ENCODE results near the gene CA10.

CA10 gene

GRCh38 chr17:52011064-52011463 is 147.4 kb downstream of the CA10 start:
- in situ Hi-C loops (cut with MboI; ENCODE audit: low sequenced_read_pairs, unreplicated experiment), result no loop called here
- DNase-seq (ENCODE audit: low spot score), result no peak
- TF ChIP-seq CTCF (IDR thresholded peaks at IDR 0.05; ENCODE audit: borderline replicate concordance, control extremely low read depth, extremely low read depth, insufficient read depth, missing control alignments), result no peak

GRCh38 chr17:51999654-52000053 is 158.9 kb downstream of the CA10 start:
- DNase-seq (ENCODE audit: low spot score), result no peak
- no peak for TF ChIP-seq CTCF (IDR thresholded peaks at IDR 0.05; ENCODE audit: borderline replicate concordance, control extremely low read depth, extremely low read depth, insufficient read depth, missing control alignments)
- in situ Hi-C loops (cut with MboI; ENCODE audit: low sequenced_read_pairs, unreplicated experiment), result no loop called here

DNA sequence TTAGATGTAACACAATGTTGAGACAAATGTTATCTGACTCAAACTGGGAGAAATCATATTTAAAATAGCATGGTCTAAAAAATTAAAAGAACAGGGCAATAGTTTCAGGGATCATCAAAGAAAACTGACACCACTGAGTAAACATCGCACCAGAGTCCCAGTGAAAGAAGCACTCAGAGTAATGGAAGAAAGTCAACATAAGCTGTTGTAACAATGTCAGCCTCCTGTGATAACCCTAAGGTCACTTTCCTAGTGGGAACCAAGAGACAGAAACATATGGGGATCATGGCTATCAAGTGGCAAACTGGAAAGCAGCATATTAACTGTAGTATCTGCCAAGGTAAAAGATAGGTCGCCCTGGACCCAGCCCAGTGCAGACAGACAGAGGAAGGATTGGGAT is 160.8 kb downstream of the CA10 start:
- TF ChIP-seq CTCF (IDR thresholded peaks at IDR 0.05; ENCODE audit: borderline replicate concordance, control extremely low read depth, extremely low read depth, insufficient read depth, missing control alignments), result no peak
- in situ Hi-C loops (cut with MboI; ENCODE audit: low sequenced_read_pairs, unreplicated experiment), result no loop called here

GRCh38 chr17:51995797-51996403 is 162.6 kb downstream of the CA10 start:
- no peak for DNase-seq (ENCODE audit: low spot score)
- no peak for TF ChIP-seq CTCF (IDR thresholded peaks at IDR 0.05; ENCODE audit: borderline replicate concordance, control extremely low read depth, extremely low read depth, insufficient read depth, missing control alignments)
- in situ Hi-C loops (cut with MboI; ENCODE audit: low sequenced_read_pairs, unreplicated experiment), result no loop called here

More for the DNA sequence above, 160.8 kb downstream of the CA10 start:
- no peak for DNase-seq (ENCODE audit: low spot score)

- in situ Hi-C loops (cut with MboI; ENCODE audit: low sequenced_read_pairs, unreplicated experiment), result no loop called here
- no peak for TF ChIP-seq CTCF (IDR thresholded peaks at IDR 0.05; ENCODE audit: borderline replicate concordance, control extremely low read depth, extremely low read depth, insufficient read depth, missing control alignments)
- DNase-seq (ENCODE audit: low spot score), result no peak
Observed at GRCh38 chr17:51992864-51993416, 165.6 kb downstream of the CA10 start.

GRCh38 chr17:51971121-51971520 is 187.4 kb downstream of the CA10 start:
- no peak for TF ChIP-seq CTCF (IDR thresholded peaks at IDR 0.05; ENCODE audit: borderline replicate concordance, control extremely low read depth, extremely low read depth, insufficient read depth, missing control alignments)

More at GRCh38 chr17:51971121-51971520, 187.4 kb downstream of the CA10 start:
- DNase-seq (ENCODE audit: low spot score), result no peak
- in situ Hi-C loops (cut with MboI; ENCODE audit: low sequenced_read_pairs, unreplicated experiment), result no loop called here
